GM23338 (cell line): Measurements from ENCODE around the gene SORBS2.

Source experiments
- CREB1 ChIP-seq: fragments of 250-450 bp; sonication (Bioruptor Pico); IDR thresholded peaks from 2 replicates; pipeline ENCODE4 v1.5.0; 2020; ENCODE audit warnings: low read depth, mild to moderate bottlenecking, moderate library complexity
- ETS1 ChIP-seq: IDR thresholded peaks from 2 replicates; pipeline ENCODE4 v1.6.1; 2016; ENCODE audit warnings: antibody characterized with exemption
- EZH2 ChIP-seq: fragments of 200-600 bp; sonication (generic); IDR thresholded peaks from one replicate; pipeline ENCODE4 v1.8.0; 2017; ENCODE audit warnings: antibody characterized with exemption, mild to moderate bottlenecking, low read depth; ENCODE audit not compliant: unreplicated experiment
- EZH2phosphoT487 ChIP-seq: fragments of 200-600 bp; sonication (generic); IDR thresholded peaks from one replicate; pipeline ENCODE4 v1.8.1; 2018; ENCODE audit warnings: antibody characterized with exemption; ENCODE audit not compliant: unreplicated experiment
- JUNB ChIP-seq: IDR thresholded peaks from one replicate; pipeline ENCODE4 v1.6.1; 2016; ENCODE audit warnings: antibody characterized with exemption; ENCODE audit not compliant: unreplicated experiment
- NANOG ChIP-seq: IDR thresholded peaks from 2 replicates; pipeline ENCODE4 v1.6.1; 2016; ENCODE audit warnings: antibody characterized with exemption, borderline replicate concordance
- POLR2AphosphoS5 ChIP-seq: IDR thresholded peaks from 2 replicates; pipeline ENCODE4 v1.6.1; 2016; ENCODE audit warnings: antibody characterized with exemption, low read depth
- STAT1 ChIP-seq: IDR thresholded peaks from one replicate; pipeline ENCODE4 v1.6.1; 2016; ENCODE audit warnings: antibody characterized with exemption; ENCODE audit not compliant: unreplicated experiment
- ZNF114 ChIP-seq: fragments of 250-450 bp; sonication (Bioruptor Pico); IDR thresholded peaks from 2 replicates; pipeline ENCODE4 v1.5.0; 2020; ENCODE audit warnings: mild to moderate bottlenecking, moderate library complexity
- ZNF331 ChIP-seq: fragments of 250-450 bp; sonication (Bioruptor Pico); IDR thresholded peaks from 2 replicates; pipeline ENCODE4 v1.5.0; 2020; ENCODE audit warnings: low read depth, mild to moderate bottlenecking, moderate library complexity
- TF ChIP-seq, protein P1 (sequence below), 2 experiments: fragments of 200-600 bp in 1 of 2; sonication (generic) in 1 of 2; conservative IDR thresholded peaks; 2 replicates each; pipeline versions ENCODE4 v1.5.1 to v1.6.1; 2016 to 2017; ENCODE audit warnings: antibody characterized with exemption in 2 of 2, low read depth in 2 of 2, mild to moderate bottlenecking in 2 of 2, moderate library complexity in 1 of 2
- TF ChIP-seq, protein P2 (sequence below): IDR thresholded peaks from one replicate; pipeline ENCODE4 v1.6.1; 2018; ENCODE audit warnings: antibody characterized with exemption; ENCODE audit not compliant: unreplicated experiment
- TF ChIP-seq, protein P3 (sequence below): fragments of 250-450 bp; sonication (Bioruptor Pico); IDR thresholded peaks from 2 replicates; pipeline ENCODE4 v1.5.0; 2020; ENCODE audit warnings: mild to moderate bottlenecking, moderate library complexity

DNA sequence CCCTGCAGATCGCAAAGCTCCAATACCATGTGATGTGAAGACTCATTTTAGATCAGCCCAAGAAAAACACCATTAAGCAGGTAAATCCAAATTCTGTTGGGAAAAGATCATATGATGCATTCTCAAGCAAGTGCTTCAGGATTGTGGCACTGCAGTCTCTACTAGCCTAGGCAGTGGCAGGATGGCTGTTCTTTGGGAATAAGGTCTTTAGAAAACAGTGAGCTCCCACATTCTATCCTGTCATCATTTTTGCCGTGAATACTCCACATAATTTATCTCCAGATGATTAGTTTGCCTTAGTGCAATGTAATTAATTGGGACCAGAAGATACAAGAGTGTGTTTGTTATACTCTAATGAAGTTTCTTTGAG, 18.9 kb downstream of the SORBS2 start:
- TF ChIP-seq, protein P1, sequence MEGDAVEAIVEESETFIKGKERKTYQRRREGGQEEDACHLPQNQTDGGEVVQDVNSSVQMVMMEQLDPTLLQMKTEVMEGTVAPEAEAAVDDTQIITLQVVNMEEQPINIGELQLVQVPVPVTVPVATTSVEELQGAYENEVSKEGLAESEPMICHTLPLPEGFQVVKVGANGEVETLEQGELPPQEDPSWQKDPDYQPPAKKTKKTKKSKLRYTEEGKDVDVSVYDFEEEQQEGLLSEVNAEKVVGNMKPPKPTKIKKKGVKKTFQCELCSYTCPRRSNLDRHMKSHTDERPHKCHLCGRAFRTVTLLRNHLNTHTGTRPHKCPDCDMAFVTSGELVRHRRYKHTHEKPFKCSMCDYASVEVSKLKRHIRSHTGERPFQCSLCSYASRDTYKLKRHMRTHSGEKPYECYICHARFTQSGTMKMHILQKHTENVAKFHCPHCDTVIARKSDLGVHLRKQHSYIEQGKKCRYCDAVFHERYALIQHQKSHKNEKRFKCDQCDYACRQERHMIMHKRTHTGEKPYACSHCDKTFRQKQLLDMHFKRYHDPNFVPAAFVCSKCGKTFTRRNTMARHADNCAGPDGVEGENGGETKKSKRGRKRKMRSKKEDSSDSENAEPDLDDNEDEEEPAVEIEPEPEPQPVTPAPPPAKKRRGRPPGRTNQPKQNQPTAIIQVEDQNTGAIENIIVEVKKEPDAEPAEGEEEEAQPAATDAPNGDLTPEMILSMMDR (conservative IDR thresholded peaks at IDR 0.05; ENCODE audit: low read depth in 2 of 2) = no peak
- no peak for TF ChIP-seq POLR2AphosphoS5
- TF ChIP-seq, protein P2, sequence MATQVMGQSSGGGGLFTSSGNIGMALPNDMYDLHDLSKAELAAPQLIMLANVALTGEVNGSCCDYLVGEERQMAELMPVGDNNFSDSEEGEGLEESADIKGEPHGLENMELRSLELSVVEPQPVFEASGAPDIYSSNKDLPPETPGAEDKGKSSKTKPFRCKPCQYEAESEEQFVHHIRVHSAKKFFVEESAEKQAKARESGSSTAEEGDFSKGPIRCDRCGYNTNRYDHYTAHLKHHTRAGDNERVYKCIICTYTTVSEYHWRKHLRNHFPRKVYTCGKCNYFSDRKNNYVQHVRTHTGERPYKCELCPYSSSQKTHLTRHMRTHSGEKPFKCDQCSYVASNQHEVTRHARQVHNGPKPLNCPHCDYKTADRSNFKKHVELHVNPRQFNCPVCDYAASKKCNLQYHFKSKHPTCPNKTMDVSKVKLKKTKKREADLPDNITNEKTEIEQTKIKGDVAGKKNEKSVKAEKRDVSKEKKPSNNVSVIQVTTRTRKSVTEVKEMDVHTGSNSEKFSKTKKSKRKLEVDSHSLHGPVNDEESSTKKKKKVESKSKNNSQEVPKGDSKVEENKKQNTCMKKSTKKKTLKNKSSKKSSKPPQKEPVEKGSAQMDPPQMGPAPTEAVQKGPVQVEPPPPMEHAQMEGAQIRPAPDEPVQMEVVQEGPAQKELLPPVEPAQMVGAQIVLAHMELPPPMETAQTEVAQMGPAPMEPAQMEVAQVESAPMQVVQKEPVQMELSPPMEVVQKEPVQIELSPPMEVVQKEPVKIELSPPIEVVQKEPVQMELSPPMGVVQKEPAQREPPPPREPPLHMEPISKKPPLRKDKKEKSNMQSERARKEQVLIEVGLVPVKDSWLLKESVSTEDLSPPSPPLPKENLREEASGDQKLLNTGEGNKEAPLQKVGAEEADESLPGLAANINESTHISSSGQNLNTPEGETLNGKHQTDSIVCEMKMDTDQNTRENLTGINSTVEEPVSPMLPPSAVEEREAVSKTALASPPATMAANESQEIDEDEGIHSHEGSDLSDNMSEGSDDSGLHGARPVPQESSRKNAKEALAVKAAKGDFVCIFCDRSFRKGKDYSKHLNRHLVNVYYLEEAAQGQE = no peak
- no peak for TF ChIP-seq JUNB
- no peak for TF ChIP-seq STAT1
- no peak for TF ChIP-seq EZH2
- no peak for TF ChIP-seq ETS1
- no peak for TF ChIP-seq CREB1 (CRISPR knock-in tag)
- TF ChIP-seq, protein P3, sequence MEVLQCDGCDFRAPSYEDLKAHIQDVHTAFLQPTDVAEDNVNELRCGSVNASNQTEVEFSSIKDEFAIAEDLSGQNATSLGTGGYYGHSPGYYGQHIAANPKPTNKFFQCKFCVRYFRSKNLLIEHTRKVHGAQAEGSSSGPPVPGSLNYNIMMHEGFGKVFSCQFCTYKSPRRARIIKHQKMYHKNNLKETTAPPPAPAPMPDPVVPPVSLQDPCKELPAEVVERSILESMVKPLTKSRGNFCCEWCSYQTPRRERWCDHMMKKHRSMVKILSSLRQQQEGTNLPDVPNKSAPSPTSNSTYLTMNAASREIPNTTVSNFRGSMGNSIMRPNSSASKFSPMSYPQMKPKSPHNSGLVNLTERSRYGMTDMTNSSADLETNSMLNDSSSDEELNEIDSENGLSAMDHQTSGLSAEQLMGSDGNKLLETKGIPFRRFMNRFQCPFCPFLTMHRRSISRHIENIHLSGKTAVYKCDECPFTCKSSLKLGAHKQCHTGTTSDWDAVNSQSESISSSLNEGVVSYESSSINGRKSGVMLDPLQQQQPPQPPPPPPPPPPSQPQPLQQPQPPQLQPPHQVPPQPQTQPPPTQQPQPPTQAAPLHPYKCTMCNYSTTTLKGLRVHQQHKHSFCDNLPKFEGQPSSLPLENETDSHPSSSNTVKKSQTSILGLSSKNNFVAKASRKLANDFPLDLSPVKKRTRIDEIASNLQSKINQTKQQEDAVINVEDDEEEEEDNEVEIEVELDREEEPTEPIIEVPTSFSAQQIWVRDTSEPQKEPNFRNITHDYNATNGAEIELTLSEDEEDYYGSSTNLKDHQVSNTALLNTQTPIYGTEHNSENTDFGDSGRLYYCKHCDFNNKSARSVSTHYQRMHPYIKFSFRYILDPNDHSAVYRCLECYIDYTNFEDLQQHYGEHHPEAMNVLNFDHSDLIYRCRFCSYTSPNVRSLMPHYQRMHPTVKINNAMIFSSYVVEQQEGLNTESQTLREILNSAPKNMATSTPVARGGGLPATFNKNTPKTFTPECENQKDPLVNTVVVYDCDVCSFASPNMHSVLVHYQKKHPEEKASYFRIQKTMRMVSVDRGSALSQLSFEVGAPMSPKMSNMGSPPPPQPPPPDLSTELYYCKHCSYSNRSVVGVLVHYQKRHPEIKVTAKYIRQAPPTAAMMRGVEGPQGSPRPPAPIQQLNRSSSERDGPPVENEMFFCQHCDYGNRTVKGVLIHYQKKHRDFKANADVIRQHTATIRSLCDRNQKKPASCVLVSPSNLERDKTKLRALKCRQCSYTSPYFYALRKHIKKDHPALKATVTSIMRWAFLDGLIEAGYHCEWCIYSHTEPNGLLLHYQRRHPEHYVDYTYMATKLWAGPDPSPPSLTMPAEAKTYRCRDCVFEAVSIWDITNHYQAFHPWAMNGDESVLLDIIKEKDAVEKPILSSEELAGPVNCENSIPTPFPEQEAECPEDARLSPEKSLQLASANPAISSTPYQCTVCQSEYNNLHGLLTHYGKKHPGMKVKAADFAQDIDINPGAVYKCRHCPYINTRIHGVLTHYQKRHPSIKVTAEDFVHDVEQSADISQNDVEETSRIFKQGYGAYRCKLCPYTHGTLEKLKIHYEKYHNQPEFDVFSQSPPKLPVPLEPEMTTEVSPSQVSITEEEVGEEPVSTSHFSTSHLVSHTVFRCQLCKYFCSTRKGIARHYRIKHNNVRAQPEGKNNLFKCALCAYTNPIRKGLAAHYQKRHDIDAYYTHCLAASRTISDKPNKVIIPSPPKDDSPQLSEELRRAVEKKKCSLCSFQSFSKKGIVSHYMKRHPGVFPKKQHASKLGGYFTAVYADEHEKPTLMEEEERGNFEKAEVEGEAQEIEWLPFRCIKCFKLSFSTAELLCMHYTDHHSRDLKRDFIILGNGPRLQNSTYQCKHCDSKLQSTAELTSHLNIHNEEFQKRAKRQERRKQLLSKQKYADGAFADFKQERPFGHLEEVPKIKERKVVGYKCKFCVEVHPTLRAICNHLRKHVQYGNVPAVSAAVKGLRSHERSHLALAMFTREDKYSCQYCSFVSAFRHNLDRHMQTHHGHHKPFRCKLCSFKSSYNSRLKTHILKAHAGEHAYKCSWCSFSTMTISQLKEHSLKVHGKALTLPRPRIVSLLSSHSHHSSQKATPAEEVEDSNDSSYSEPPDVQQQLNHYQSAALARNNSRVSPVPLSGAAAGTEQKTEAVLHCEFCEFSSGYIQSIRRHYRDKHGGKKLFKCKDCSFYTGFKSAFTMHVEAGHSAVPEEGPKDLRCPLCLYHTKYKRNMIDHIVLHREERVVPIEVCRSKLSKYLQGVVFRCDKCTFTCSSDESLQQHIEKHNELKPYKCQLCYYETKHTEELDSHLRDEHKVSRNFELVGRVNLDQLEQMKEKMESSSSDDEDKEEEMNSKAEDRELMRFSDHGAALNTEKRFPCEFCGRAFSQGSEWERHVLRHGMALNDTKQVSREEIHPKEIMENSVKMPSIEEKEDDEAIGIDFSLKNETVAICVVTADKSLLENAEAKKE (CRISPR knock-in tag) = no peak
- no peak for TF ChIP-seq ZNF331
- TF ChIP-seq EZH2phosphoT487 = no peak
- TF ChIP-seq NANOG = no peak
- no peak for TF ChIP-seq ZNF114
